GM19351 (cell line): ENCODE measurements around the gene KEL.
A peak's percentile ranks its signal among the peaks of the same experiment; 100 is the strongest.

Experiments used
- ATAC-seq: cut with Tn5 transposase; IDR thresholded peaks from one replicate; pipeline ENCODE4 v1.9.1; 2021; ENCODE audit warnings: mild to moderate bottlenecking, moderate library complexity; ENCODE audit not compliant: unreplicated experiment

The KEL gene

DNA sequence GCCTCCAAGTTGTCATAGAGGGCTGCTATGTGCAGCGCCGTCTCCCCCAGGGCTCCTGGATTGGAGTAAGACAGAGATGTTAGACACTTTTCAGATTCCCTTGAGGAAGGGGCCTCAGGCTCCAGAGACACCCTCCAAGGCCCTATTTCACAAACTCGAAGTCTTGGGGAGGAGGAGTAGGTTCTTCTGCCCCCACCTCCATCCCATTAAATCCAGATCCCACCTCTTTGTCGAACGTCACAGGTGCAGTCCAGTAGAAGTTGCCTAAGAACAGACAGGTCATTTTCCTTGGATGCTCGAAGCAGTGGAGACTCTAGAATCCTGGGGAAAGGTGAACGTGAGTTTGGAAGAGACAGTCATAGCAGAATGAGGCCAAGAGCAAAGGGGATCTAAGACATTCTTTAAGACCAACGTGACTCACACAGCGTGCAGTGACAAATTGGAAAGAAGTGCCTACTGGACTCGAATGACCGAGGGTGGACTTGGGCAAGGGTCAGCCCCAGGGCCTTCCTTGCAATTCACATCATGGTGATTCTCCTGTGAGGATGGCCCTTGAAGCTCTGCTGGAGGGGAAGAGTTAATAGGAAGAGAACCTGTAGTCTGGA is 31.9 kb downstream of the KEL start:
- no peak for ATAC-seq

DNA sequence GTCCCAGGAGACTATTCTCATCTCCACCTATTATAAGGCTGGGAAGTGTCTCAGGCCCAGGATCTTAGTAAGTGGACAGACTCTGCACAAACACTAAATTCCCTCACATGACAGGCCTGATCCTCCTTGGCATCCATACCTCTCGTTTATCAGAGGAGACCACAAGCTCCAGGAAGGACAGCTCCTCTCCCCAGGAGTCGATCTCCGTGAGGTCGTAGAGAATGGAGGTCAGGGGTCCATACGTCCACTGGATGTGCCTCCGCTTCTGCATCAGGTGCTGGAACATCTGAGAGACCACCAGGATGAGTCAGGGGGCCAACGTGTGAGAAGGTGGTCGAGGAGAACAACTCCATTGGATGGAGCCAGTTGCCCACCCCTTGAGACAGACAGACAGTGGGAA is 34.2 kb downstream of the KEL start:
- ATAC-seq: no peak

DNA sequence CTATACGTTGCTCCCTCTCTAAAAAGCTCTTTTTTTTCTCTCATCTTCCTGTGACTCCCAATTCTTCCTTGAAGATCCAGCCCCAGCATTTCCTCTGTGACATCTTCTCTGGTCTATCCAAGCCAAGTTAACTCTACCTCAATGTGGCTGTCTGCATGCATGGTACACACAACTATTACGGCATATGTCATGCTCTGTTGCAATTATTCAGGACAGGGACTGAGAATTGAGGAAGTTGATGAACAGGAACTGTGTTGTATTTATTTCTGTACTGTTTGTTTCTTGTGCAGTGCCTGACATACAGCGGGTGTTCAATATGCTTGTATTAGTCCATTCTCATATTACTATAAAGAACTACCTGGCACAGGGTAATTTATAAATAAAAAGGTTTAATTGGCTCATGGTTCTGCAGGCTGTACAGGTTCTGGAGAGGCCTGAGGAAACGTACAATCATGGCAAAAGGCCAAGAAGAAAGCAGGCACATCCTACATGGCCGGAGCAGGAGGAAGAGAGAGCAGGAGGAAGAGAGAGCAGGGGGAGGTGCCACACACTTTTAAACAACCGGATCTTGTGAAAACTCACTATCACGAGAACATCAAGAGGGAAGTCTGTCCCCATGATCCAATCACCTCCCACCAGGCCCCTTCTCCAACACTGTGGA is 34.9 kb downstream of the KEL start:
- no peak for ATAC-seq

DNA sequence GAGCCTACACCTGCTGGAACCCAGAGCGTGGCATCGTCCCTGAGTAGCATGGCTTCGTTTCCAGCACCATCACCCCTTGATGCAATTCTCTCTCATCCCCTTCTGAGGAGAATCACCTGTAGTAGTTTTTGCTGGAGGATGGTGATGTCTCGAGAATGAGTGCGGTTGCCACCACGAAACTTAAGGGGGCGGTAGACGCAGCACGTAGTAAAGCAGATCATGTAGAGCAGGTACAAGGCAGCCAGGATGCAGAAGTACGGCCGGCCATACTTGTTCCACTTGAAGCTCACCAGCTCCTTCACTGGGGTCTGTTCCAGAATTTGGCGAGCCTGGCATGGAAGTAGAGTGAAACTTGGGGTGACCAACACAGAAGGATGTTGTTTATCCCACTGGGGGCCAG is 36.8 kb downstream of the KEL start:
- no peak for ATAC-seq

DNA sequence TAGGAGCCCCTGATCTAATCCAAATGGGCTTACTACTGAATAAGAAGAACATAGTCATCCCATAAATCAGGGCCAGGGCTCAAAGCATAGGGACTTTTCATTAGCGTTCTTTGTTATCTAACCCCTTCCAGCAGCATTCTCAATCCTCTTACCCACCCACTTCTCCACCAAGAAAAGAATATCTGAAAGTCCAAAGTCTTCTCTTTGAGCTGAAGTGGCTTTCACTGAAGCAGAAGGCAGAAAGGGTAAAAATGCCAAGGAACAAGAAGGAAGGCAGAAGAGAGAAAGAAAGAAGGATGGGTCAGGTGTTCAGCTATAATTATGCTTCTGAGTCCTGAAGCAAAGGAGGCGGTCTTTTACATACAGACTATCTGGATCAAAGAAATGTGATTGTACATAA is 38.8 kb downstream of the KEL start:
- no peak for ATAC-seq

DNA sequence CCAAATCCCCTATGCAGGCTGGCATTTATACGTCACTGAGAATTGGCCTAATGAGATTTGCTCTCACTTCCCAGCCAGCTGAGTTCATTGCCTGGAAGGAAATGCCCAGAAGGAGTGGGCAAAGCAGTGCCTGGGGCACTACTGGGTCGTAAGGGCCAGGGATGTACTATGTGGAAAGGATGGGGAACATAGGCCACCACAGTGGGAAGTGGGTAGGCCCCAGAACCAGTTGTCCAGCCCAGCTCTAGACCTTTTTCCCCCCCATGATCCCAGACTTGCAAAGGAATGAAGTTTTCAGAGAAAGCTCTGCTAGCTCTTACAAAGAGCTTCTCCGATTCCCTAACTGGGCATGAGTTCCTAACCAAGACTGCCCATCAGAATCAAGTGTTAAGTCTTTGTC is 42.5 kb downstream of the KEL start:
- no peak for ATAC-seq

DNA sequence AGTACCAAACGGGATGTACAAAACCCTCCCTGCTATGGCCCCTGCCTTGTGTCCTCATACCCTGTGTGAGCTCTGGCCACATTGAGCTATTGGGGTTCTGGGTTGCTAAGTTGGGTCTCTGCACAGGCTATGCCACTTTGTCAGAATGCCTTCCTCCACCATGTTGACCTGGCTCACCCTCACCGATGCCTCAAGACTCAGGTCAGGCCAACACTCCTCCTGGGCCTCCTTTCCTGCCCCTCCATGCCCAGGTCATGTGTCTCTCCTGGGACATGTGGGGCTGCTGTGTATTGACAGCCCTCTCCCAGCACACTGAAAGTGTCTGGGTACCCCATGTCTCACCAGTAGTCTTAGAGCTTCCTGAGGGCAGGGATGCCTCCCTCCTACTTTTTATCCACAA is 43.3 kb downstream of the KEL start:
- no peak for ATAC-seq

DNA sequence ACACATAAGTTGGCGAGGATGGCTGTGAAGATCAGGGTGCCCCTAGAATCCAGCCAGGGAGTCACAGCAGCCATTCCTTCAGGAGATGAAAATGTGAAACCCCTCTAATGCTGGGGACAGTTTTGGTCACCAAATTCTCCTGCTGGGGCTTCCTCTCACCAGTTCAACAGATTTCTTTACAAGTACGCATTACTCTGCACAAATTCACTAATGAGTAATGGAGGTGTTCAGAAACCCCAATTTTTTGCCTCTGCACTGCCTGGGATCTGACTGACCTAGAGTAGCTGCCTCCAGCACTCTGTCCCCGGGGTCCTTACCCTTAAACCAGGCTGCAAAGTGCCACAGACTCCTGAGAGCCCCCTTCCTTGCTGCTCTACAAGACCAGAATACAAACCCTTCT is 44.7 kb downstream of the KEL start:
- no peak for ATAC-seq

DNA sequence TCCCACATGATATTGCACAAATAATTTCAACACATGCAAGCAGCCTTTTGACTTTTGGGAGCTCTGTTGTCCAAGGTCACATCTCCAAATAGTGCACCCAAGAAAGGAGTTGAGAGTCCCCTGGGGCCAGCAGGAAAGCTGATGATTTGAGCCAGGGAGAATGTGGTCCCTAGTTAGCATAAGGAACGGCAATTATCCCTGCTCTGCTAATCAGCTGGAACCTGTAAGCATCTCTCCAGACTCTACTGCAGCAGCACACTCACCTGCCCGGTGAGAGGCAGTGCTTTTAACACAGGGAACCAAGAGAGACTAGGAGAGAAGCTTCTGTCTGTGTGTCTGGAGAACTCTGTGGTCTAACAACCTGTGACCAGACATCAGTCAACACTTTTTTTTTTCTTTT is 45.7 kb downstream of the KEL start:
- ATAC-seq: no peak

DNA sequence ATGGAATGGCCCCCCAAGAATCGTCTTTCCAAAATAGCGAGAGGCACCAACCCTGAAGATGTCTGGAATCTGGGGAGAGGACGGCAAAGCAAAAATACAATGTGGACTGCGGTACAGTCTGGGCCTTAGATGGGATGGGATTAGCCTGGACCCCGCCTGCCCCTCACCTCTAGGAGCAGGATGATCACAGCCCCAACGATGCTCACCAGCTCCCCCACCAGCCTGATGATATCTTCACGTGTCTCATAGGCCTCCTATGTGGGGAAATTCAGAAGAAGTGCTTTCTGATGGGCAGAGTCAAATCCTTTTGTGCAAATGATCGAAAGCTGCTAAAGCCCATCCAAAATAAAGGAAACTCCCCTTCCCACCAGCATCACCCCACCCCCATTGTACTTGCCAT is 46.8 kb downstream of the KEL start:
- no peak for ATAC-seq

DNA sequence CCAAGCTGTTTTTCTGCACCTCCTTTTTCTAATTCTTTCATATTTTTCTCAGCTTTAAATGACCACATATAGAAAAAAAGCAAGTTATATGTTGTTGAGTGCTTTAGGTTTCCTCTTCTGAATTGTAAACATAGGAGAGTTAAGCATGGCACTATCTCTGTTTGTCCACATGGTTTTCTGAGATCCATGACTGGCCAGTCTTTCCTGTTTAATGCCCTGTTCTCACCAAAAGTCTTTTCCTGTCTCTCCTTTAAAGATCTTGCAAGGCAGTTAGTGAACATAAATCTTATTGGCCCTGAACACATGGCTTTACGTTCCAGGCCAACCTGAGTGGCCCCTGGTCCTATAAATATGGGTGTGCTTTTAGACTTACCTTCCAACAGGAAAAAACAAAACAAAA is 48.0 kb downstream of the KEL start:
- no peak for ATAC-seq

DNA sequence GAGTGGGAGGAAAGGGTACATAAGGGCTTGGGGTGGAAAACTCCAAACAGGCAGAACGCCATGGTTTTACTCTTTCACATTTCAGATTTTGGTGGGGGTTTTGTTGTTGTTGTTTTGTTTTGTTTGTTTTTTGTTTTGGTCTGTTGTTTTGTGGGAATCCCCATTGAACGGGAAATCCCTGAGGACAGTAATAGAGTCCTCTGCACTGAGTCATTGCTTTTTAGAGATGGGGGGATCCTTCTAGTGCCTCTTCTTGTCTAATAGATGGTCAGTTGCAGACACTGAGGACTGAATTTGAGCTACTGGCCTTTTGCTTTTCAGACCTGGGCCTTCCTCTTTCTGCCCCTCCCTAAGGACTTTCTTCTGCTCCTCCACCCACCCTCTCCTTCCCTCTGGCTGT is 48.6 kb downstream of the KEL start:
- no peak for ATAC-seq

DNA sequence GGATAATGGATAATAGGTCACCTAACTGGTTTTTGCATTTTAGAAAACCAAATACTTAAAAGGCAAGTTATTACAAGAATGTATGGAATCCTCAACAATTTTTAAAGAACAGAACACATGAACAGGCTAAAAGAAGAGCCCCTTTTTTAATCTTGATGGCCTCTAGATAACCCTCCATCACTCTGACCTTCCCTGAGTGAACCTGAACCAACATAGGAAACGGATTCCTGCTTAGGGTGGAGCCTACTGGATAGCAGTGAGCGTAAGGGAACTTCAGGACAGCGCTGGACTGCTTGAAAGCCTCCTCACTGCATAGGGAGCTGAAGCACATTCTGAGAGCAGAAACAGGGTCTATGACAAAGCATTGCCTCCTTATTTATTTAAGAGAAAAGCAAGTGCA is 49.1 kb downstream of the KEL start:
- no peak for ATAC-seq

DNA sequence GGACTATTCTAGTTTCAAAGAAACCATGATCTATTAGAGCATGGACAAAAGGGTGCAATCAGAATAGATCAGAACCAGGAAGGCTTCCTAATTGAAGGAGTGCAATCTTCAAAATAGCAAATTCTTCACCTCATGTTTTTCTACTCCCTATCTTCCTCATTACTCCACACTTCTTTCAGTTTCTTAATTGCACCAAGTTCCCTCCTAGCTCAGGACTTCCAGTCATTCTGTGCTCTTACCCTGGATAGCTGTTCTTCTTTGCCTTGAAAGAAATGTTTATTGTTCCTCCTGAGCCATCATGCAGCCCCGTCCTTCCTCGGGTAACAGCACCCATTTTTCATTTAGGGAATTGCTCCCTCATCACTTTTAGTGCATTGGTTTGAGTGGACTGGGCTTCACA is 51.7 kb downstream of the KEL start:
- ATAC-seq: no peak

DNA sequence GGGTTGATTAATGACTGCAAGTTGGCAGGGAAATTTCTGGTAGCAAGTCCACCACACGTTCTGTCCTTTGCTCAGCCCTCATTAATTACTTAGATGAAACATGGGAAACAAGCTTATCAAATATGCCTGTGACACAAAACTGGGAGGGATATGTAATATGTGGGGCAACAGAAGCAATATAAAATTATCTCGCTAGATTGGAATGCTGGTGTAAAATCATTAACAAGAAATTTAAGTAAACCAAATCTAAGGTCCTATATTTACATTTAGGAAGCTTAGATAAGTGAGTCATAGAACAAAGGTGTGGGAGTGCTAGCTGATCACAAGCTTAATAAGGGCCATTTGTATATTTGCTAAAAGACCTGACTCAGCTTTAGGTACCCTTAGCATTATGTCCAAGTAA is 52.1 kb downstream of the KEL start:
- ATAC-seq: no peak

DNA sequence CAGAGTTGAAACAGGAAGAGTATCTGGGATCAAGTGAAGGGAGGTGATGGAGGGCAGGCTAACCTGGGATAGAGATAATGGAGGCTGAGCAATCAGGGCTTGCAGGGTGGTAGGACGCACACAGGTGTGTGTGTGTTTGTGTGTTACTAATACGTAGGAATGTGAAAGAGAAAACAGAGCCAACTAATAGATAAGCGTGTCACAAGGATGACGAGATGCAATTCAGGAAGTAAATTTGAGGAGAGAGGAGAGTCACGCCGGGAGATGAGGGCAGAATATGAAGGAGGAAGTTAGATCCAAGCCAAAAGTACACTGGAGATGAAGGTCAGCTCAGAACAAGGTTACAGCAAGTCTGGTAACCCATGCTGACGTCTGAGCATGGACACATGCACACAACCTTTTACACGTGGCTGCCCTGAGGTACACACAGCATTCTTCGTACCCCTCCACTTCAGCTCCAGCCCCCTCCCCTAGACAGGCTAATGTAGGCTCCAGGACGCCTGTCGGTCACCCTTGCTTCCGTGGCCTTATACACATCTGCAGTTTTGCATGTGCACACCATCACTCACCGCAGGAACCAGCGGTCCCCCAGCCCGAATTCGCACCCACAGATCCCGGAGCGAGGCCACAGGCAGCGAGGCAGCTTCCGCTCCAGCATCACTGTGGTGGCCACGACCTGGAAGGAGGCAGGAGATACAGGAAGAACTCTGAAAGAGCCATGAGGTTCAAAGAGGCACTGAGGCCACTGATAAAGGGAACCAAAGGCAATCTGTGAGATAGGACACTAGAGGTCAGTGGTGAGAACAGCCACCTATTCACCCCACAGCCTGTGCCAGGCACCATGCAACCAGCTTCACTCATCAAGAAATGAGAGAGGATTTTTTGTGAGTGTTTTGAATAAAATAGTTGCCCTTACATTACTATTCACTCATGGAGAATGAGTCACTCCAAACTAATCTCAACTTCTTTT is 53.0 kb downstream of the KEL start:
- peak; percentile 59 for ATAC-seq

DNA sequence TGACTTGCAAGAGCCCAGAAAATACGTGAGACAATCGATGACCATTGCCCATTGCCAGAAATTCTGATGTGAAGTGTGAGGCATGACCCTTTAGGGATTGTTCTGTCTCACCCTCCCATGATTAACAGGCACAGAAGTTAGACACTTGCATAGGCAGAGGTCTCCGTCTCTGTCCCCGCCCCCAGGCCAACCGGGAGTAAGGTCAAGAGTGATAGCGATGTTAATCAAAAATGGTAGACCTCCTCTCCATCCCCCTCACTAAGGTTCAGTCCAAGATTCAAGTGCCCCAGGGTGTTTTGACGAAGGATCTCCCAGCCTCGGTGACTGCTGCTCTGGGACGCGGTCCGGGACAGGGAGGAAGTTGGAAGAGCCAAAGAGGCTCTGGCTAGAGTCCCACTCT is 53.9 kb downstream of the KEL start:
- ATAC-seq: no peak

DNA sequence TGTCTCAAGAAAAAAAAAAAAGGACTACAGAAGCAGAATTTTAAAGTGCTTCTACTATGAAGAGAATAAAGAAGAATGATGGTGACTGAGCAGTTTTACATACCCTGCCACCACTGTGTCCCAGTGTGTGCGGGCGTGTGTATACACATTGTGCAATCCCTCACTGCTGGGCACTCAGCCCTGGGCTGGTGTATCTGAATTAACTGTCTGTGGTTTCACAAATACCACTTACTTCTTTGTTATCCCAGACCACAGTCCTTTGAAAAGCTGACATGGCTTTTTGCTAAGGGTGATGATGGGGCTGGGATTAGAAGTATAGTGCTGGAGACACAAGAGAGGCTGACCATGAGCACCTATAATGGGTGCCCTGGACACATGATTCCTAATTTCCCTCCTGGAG is 55.5 kb downstream of the KEL start:
- no peak for ATAC-seq

DNA sequence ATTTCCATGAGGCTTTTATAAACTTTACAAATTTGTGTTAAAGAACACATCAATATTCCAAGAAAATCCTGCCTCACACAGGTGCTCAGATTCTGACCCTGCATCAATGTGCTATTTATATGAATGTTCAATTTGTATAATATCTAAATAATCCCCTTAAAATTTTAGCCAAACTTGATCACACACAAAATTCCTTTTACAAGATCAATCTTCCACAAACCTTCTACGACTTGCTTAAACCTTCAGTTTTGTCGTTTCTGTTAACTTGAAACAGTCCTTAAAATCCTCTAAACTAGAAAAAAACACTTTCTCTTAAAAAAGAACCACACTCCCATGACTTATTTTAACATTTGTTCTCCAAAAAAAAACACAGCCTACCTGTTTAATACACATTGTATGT is 56.4 kb downstream of the KEL start:
- ATAC-seq: no peak

DNA sequence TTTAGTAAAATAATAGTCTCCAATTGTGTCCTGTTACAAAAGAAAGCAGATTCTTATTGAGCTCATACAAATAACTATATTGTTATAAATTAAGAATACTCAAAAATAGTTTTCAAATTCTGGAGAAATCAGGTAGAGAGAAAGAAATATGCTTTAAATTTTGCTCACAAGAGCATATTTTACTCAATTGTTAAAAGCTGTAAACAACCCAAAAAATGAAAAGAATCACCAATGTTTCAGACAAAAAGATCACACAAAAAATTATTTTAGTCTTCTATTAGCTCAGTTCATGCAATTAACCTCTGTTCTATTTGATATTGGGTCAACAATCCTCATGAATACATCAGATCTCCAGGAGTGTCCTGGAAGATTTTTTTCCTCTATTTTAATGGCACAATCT is 58.0 kb downstream of the KEL start:
- ATAC-seq: no peak

DNA sequence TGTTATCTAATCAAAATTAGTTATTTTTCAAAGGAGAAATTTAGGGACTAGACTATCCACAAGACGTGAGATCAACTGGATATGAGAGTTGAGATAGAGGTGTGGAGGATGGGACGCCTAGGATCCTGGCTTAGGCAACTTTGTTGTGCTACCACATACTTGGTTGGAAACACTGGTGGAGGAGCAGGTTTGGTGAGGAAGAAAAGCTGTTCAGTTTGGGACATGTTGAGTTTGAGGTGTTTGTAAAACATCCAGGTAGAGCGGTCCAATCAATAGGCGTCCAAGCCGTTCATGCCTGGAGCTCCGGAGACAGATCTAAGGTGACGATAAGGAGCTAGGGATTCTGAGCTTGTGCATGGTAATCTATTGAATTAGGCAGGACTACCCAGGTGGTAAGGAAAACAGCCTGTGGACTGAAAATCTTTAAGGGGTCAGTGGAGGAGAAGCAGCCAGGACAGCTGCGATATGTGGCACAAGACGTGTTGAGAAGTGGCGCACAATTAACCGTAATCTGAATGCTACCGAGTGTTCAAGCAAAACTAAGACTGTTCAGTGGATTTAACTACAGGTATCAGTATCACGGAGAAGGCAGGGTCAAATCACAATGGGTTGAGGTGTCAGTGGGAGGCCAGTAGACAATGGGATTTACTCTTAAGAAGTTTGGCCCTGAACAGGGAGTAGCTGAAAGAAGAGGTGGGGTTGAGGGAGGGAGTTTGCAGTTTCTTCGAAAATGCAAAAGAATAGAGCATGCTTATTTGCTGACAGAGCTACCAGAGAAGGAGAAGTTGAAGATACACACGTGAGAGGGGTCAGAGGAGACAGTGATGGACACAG is 60.5 kb downstream of the KEL start:
- no peak for ATAC-seq
